ENCODE data around the gene TLR7. TPM values are rescaled to one million over a fixed set of nuclear protein-coding genes. Genes with fewer than 3 reads are reported as not detected.

Gene TLR7
- total and polyA plus RNA-seq, 2 donors (not counting 3 experiments of a cell fraction or from before 2014, with no cell fraction given), result not detected

DNA sequence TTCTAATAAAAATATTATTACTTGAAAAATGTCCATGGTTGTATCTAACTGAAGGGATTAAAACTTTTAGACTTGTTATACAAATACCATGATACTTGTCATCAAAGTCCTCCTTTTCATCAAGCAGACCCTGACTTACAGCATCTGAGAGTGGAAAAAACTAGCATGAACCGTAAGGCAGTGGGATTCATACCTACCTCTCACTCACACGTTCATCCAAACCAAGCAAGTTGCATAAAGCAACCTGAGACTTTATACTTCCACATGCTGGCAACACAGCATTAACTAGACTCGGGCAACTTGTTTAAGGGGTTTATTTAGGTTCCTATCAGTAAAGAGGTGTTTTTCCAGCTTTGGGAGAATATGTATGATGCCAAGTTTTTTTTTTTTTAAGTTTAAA is 22.6 kb upstream of the TLR7 start:
- Histone ChIP-seq H3K9ac (replicated peaks; ENCODE audit: extremely low read depth, insufficient read depth, low read length) (no peak overlapping the region), H3K4me3 (replicated peaks in 1 of 3; ENCODE audit: insufficient read depth in 1 of 3, low read depth in 1 of 3, low read length in 3 of 3) (no peak overlapping the region), H3K9me1 (replicated peaks; ENCODE audit: control insufficient read depth, extremely low read depth, insufficient read depth, low read length) (no peaks in the 10 kb centered on the region), H3K4me2 (ENCODE audit: insufficient read depth, low read length) (no peak overlapping the region), H4K20me1 (replicated peaks; ENCODE audit: control insufficient read depth, extremely low read depth, insufficient read depth, low read length) (no peaks in the 10 kb centered on the region), H3K36me3 (ENCODE audit: control insufficient read depth in 2 of 2, extremely low read depth in 1 of 2, insufficient read depth in 2 of 2, low read length in 2 of 2) (no peaks in the 10 kb centered on the region), H2AFZ (ENCODE audit: low read depth, low read length) (no peak overlapping the region), H3K4me1 (ENCODE audit: control insufficient read depth, extremely low read depth, insufficient read depth, low read length) (no peaks in the 10 kb centered on the region), H3K79me2 (ENCODE audit: control insufficient read depth, insufficient read depth, low read length) (no peaks in the 10 kb centered on the region), H3K27me3 (ENCODE audit: control insufficient read depth in 2 of 2, insufficient read depth in 2 of 2, low read length in 2 of 2) (peaks cover 0 to 2% of the 10 kb centered on the region in 2 experiments), H3K27ac (ENCODE audit: insufficient read depth, low read depth, low read length) (no peak overlapping the region), H3K9me3 (replicated peaks; ENCODE audit: control insufficient read depth, insufficient read depth, low read length) (no peaks in the 10 kb centered on the region)
- ChIA-PET POLR2A (no interaction called here), CTCF (no interaction called here)
- BruUV-seq (replicated peaks), result no TSS peak
- FAIRE-seq (no peak), DNase-seq (ENCODE audit: low read depth, low spot score) (no peak)
- intact Hi-C loops (cut with micrococcal nuclease), result no loop called here
- dilution Hi-C loops (cut with MboI; ENCODE audit: extremely low pct_ligation_motif_present, low sequenced_read_pairs), result no loop called here
- TF ChIP-seq, protein P1, sequence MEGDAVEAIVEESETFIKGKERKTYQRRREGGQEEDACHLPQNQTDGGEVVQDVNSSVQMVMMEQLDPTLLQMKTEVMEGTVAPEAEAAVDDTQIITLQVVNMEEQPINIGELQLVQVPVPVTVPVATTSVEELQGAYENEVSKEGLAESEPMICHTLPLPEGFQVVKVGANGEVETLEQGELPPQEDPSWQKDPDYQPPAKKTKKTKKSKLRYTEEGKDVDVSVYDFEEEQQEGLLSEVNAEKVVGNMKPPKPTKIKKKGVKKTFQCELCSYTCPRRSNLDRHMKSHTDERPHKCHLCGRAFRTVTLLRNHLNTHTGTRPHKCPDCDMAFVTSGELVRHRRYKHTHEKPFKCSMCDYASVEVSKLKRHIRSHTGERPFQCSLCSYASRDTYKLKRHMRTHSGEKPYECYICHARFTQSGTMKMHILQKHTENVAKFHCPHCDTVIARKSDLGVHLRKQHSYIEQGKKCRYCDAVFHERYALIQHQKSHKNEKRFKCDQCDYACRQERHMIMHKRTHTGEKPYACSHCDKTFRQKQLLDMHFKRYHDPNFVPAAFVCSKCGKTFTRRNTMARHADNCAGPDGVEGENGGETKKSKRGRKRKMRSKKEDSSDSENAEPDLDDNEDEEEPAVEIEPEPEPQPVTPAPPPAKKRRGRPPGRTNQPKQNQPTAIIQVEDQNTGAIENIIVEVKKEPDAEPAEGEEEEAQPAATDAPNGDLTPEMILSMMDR (IDR thresholded peaks at IDR 0.05; ENCODE audit: extremely low read depth in 1 of 2, insufficient read depth in 1 of 2, low read depth in 1 of 2, low read length in 2 of 2), result no peak
- TF ChIP-seq, protein P2, sequence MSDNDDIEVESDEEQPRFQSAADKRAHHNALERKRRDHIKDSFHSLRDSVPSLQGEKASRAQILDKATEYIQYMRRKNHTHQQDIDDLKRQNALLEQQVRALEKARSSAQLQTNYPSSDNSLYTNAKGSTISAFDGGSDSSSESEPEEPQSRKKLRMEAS (IDR thresholded peaks at IDR 0.05; ENCODE audit: insufficient read depth, insufficient read length), result no peak
- TF ChIP-seq GATA2 (IDR thresholded peaks at IDR 0.05; ENCODE audit: insufficient read depth, insufficient read length, low read depth, low read length), result no peak
- no peak for TF ChIP-seq JUN (IDR thresholded peaks at IDR 0.05; ENCODE audit: borderline replicate concordance, insufficient read depth, insufficient read length, low read depth)
- TF ChIP-seq POLR2AphosphoS5 (IDR thresholded peaks at IDR 0.05; ENCODE audit: insufficient read depth, low read depth, low read length), result no peak
- TF ChIP-seq MYC (IDR thresholded peaks at IDR 0.05; ENCODE audit: low read depth, low read length), result no peak
- TF ChIP-seq FOS (IDR thresholded peaks at IDR 0.05; ENCODE audit: borderline replicate concordance, insufficient read depth, low read length), result no peak
- no peak for TF ChIP-seq POLR2A (IDR thresholded peaks at IDR 0.05; ENCODE audit: low read depth, low read length)

Data from endothelial cell of umbilical vein (primary cell).